GM15510 (cell line): ENCODE data around the gene INSL4.

Experiments used
- POLR2A ChIP-seq: IDR thresholded peaks from 3 replicates; pipeline ENCODE4 v1.6.1; 2011; ENCODE audit warnings: borderline replicate concordance; ENCODE audit not compliant: insufficient read length; ENCODE audit errors: extremely low read depth

Gene INSL4

GRCh38 chr9:5274770-5275169 lies 43.6 kb downstream of the INSL4 start:
- no peak for TF ChIP-seq POLR2A

GRCh38 chr9:5278486-5278885 lies 47.3 kb downstream of the INSL4 start:
- no peak for TF ChIP-seq POLR2A
